Mesendoderm (in vitro differentiated cells): ENCODE measurements around the gene SYNRG.

Experiments used
- DNase-seq: peaks from one replicate; pipeline ENCODE4 v3.0.0; 2013
- H2AK5ac ChIP-seq: 2 replicates; pipeline ENCODE4 v1.6.1; 2013; ENCODE audit warnings: low read length, inconsistent platforms
- H2BK120ac ChIP-seq: 2 replicates; pipeline ENCODE4 v1.6.1; 2013; ENCODE audit warnings: low read depth, mild to moderate bottlenecking, low read length, moderate library complexity, mixed read lengths
- H2BK15ac ChIP-seq: replicated peaks from 2 replicates; pipeline ENCODE4 v1.6.1; 2013; ENCODE audit warnings: low read depth, mild to moderate bottlenecking, moderate library complexity
- H2BK5ac ChIP-seq: 2 replicates; pipeline ENCODE4 v1.6.1; 2013; ENCODE audit warnings: low read length, inconsistent platforms
- H3K18ac ChIP-seq: 2 replicates; pipeline ENCODE4 v1.6.1; 2013; ENCODE audit warnings: mild to moderate bottlenecking, low read length, mixed read lengths
- H3K23ac ChIP-seq: one replicate; pipeline ENCODE4 v1.6.1; 2013; ENCODE audit warnings: low read length
- H3K27ac ChIP-seq: 2 replicates; pipeline ENCODE4 v1.5.1; 2013; ENCODE audit warnings: low read depth, mild to moderate bottlenecking, inconsistent platforms, low read length, moderate library complexity
- H3K27me3 ChIP-seq: 2 replicates; pipeline ENCODE4 v1.6.1; 2013; ENCODE audit warnings: low read length, control low read depth, mild to moderate bottlenecking, inconsistent platforms; ENCODE audit not compliant: insufficient read depth, poor library complexity
- H3K36me3 ChIP-seq: 2 replicates; pipeline ENCODE4 v1.6.1; 2013; ENCODE audit warnings: low read length, inconsistent platforms; ENCODE audit not compliant: control insufficient read depth, insufficient read depth
- H3K4ac ChIP-seq: one replicate; pipeline ENCODE4 v1.6.1; 2013; ENCODE audit warnings: low read depth, mild to moderate bottlenecking, low read length, moderate library complexity
- H3K4me1 ChIP-seq: 2 replicates; pipeline ENCODE4 v1.6.1; 2013; ENCODE audit warnings: low read depth, low read length, inconsistent platforms; ENCODE audit not compliant: control insufficient read depth
- H3K4me2 ChIP-seq: 2 replicates; pipeline ENCODE4 v1.6.1; 2013; ENCODE audit warnings: low read length
- H3K4me3 ChIP-seq: 2 replicates; pipeline ENCODE4 v1.5.1; 2013; ENCODE audit warnings: mild to moderate bottlenecking, low read length
- H3K56ac ChIP-seq: one replicate; pipeline ENCODE4 v1.6.1; 2013; ENCODE audit warnings: low read length
- H3K79me1 ChIP-seq: 2 replicates; pipeline ENCODE4 v1.6.1; 2013; ENCODE audit warnings: low read length, inconsistent platforms
- H3K79me2 ChIP-seq: 2 replicates; pipeline ENCODE4 v1.6.1; 2013; ENCODE audit warnings: mild to moderate bottlenecking, low read length; ENCODE audit not compliant: control insufficient read depth, insufficient read depth
- H3K9ac ChIP-seq: 2 replicates; pipeline ENCODE4 v1.6.1; 2013; ENCODE audit warnings: low read length, inconsistent platforms
- H4K5ac ChIP-seq: one replicate; pipeline ENCODE4 v1.6.1; 2013; ENCODE audit warnings: low read length
- H4K8ac ChIP-seq: one replicate; pipeline ENCODE4 v1.6.1; 2013; ENCODE audit warnings: low read depth, mild to moderate bottlenecking, control low read depth, low read length, moderate library complexity
- WGBS: extraction: QIAGEN DNeasy Blood & Tissue Kit; methylation state at CpG from one replicate; pipeline ENCODE4 v1.1.7; 2013; ENCODE audit warnings: low lambda C conversion rate, missing lambda C conversion rate; ENCODE audit not compliant: insufficient coverage; ENCODE audit errors: extremely low coverage; 5-methylcytosine and 5-hydroxymethylcytosine counted together

The SYNRG gene

GRCh38 chr17:37608351-37609169 is 658 bp downstream of the SYNRG start:
- peak overlapping the region; percentile 36 for H3K4me3 ChIP-seq

GRCh38 chr17:37607637-37608331 is 1.4 kb downstream of the SYNRG start:
- no peak overlapping the region for H2BK15ac ChIP-seq
- H3K23ac ChIP-seq: no peak overlapping the region
- no peak overlapping the region for H4K8ac ChIP-seq
- no peak overlapping the region for H2BK120ac ChIP-seq
- no peak overlapping the region for H3K18ac ChIP-seq
- H3K27me3 ChIP-seq: no peaks in the 10 kb centered on the region
- DNase-seq: no peak
- H3K4me3 ChIP-seq: no peak overlapping the region
- no peak overlapping the region for H3K4me2 ChIP-seq
- no peaks in the 10 kb centered on the region for H3K4me1 ChIP-seq
- H3K27ac ChIP-seq: no peak overlapping the region
- no peak overlapping the region for H2AK5ac ChIP-seq
- no peak overlapping the region for H4K5ac ChIP-seq
- H3K56ac ChIP-seq: no peak overlapping the region
- peak overlapping the region; percentile 65 for H3K9ac ChIP-seq
- H2BK5ac ChIP-seq: no peak overlapping the region
- H3K79me2 ChIP-seq: peaks cover 6% of the 10 kb centered on the region
- peaks cover 2% of the 10 kb centered on the region for H3K79me1 ChIP-seq
- H3K4ac ChIP-seq: no peak overlapping the region
- WGBS: no CpG with 5 or more reads among the region's 26 CpGs
- H3K36me3 ChIP-seq: no peaks in the 10 kb centered on the region

More at GRCh38 chr17:37608351-37609169, 658 bp downstream of the SYNRG start:
- WGBS: no CpG with 5 or more reads among the region's 26 CpGs
- Histone ChIP-seq H3K79me1 (no peaks in the 10 kb centered on the region), H4K5ac (no peak overlapping the region), H2AK5ac (no peak overlapping the region), H2BK15ac (no peak overlapping the region), H3K27ac (peak overlapping the region; percentile 92), H3K4me2 (peak overlapping the region; percentile 18), H3K79me2 (peaks cover 6% of the 10 kb centered on the region), H3K4ac (peak overlapping the region; percentile 41), H3K27me3 (no peaks in the 10 kb centered on the region), H3K18ac (peak overlapping the region; percentile 77), H4K8ac (no peak overlapping the region), H2BK5ac (peak overlapping the region; percentile 56), H3K23ac (no peak overlapping the region), H3K4me1 (no peaks in the 10 kb centered on the region), H3K36me3 (no peaks in the 10 kb centered on the region), H2BK120ac (no peak overlapping the region), H3K9ac (peak overlapping the region; percentile 65), H3K56ac (peak overlapping the region; percentile 87)
- peak; percentile 70 for DNase-seq

- H3K27me3 ChIP-seq: no peaks in the 10 kb centered on the region
- no peaks in the 10 kb centered on the region for H3K36me3 ChIP-seq
- WGBS: no CpG with 5 or more reads among the region's 7 CpGs
- H3K18ac ChIP-seq: no peak overlapping the region
- no peak overlapping the region for H3K27ac ChIP-seq
- no peak overlapping the region for H2AK5ac ChIP-seq
- H2BK120ac ChIP-seq: no peak overlapping the region
- H4K5ac ChIP-seq: no peak overlapping the region
- no peak overlapping the region for H3K4ac ChIP-seq
- no peak overlapping the region for H2BK15ac ChIP-seq
- peaks cover 2% of the 10 kb centered on the region for H3K79me1 ChIP-seq
- H3K4me2 ChIP-seq: no peak overlapping the region
- no peaks in the 10 kb centered on the region for H3K4me1 ChIP-seq
- H2BK5ac ChIP-seq: no peak overlapping the region
- peaks cover 6% of the 10 kb centered on the region for H3K79me2 ChIP-seq
- no peak overlapping the region for H3K56ac ChIP-seq
- no peak overlapping the region for H3K23ac ChIP-seq
- H3K4me3 ChIP-seq: no peak overlapping the region
- H3K9ac ChIP-seq: no peak overlapping the region
- H4K8ac ChIP-seq: no peak overlapping the region
- DNase-seq: no peak
Measured at GRCh38 chr17:37605813-37606505, 3.3 kb downstream of the SYNRG start.

GRCh38 chr17:37605081-37605480 is 4.1 kb downstream of the SYNRG start:
- Histone ChIP-seq H3K4me3 (no peak overlapping the region), H3K56ac (no peak overlapping the region), H3K4me2 (no peak overlapping the region), H2BK5ac (no peak overlapping the region), H3K36me3 (no peaks in the 10 kb centered on the region), H3K4ac (no peak overlapping the region), H4K5ac (no peak overlapping the region), H3K4me1 (no peaks in the 10 kb centered on the region), H3K18ac (no peak overlapping the region), H2BK120ac (no peak overlapping the region), H3K79me2 (peaks cover 6% of the 10 kb centered on the region), H4K8ac (no peak overlapping the region), H3K23ac (no peak overlapping the region), H3K27me3 (no peaks in the 10 kb centered on the region), H3K27ac (no peak overlapping the region), H2AK5ac (no peak overlapping the region), H2BK15ac (no peak overlapping the region), H3K9ac (no peak overlapping the region), H3K79me1 (peaks cover 2% of the 10 kb centered on the region)
- no CpG with 5 or more reads among the region's 4 CpGs for WGBS
- no peak for DNase-seq

GRCh38 chr17:37604556-37604955 is 4.7 kb downstream of the SYNRG start:
- no peak overlapping the region for H3K27ac ChIP-seq

More at GRCh38 chr17:37604556-37604955, 4.7 kb downstream of the SYNRG start:
- Histone ChIP-seq H4K8ac (no peak overlapping the region), H3K4me2 (no peak overlapping the region), H2BK15ac (no peak overlapping the region), H3K27me3 (no peaks in the 10 kb centered on the region), H3K79me1 (peaks cover 2% of the 10 kb centered on the region), H3K79me2 (peaks cover 6% of the 10 kb centered on the region), H3K36me3 (no peaks in the 10 kb centered on the region), H3K9ac (no peak overlapping the region), H2BK5ac (no peak overlapping the region), H3K56ac (no peak overlapping the region), H3K4me1 (no peaks in the 10 kb centered on the region), H3K4me3 (no peak overlapping the region), H4K5ac (no peak overlapping the region), H3K4ac (no peak overlapping the region), H3K18ac (no peak overlapping the region), H2AK5ac (no peak overlapping the region), H3K23ac (no peak overlapping the region), H2BK120ac (no peak overlapping the region)
- no CpG with 5 or more reads among the region's 6 CpGs for WGBS
- DNase-seq: no peak
